ACHN (cell line): ENCODE measurements around the gene CACNA2D4.

Source experiments
- DNase-seq: peaks from one replicate; pipeline ENCODE4 v3.0.0-alpha.2; 2015
- in situ Hi-C: cut with HindIII; loops from 2 replicates; pipeline ENCODE4 v1.10.0; 2017; ENCODE audit warnings: low sequenced_read_pairs, low pct_ligation_motif_present, low pct_unique_long_range_greater_than_20kb

The CACNA2D4 gene

DNA sequence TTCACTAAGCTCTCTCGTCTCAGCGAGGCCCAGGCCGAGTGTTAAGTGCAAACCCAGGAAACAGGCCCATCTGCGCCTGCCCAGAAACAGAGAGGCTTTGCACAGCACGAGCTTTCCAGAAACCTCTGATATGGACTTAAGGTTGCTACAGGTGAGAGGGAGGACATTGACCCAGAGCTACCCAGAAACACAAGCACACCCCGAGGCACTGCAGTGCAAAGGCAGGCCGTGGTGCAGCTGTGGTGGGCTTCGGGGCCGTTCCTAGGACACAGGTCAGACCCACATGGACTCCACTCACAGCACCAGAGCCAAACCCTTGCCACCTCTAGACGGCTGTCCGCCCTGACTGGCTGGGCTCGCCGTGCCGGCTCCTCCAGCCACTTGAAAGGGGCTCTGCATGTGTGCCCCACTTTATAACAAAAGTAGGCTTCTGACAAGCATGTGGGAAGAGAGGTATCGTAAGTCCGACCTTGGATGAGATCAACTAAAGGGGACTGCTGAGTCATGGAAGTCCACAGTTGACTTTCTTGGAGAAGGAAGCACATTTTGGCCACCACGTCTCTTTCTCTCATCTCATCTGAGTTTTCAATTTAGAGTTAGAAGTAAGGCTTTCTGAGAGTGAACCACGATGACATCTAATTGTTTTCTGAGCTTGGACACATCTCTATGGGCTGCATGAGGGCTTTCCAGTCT is 38.2 kb downstream of the CACNA2D4 start:
- no peak for DNase-seq

DNA sequence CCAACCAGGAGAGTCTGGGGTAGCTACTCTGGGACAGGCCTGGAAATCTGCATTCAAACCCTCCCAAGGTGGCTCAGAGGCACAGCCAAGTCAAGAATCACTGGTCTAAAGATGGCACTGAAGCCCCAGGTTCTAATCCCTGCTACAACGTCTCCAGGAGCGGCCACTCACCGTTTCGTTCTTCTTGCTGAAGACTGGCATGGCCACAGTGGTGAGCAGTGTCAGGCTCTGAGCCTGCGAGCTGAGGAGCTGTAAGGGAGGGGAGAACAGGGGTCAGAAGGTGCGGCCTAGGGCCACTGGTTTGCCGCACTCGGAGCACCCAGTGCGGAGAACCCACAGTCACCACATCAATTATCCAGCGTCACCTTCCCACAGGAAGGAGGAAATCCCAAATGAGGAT is 38.8 kb downstream of the CACNA2D4 start:
- in situ Hi-C loops = no loop called here

More for the DNA sequence above, 38.2 kb downstream of the CACNA2D4 start:
- in situ Hi-C loops = no loop called here

DNA sequence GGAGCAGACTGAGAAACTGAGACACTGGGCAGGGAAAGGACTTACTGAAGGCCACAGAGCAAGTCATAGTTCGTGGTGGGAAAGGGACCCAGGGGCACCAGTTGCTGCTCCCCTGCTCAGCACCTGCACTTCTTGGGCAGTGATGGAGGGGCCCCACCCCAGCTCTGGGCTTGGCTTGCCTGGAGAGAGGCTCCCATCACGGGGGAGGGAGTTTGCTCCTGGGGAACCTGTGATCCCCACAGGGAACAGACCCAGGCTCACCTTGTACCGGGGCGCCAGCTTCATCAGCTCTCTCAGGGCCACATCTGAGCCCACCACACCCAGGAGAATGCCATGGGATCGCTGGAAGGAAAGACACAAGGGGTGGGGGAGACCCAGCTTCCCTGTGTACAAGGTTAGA is 39.8 kb downstream of the CACNA2D4 start:
- in situ Hi-C loops = no loop called here

More for the DNA sequence above, 38.8 kb downstream of the CACNA2D4 start:
- DNase-seq = no peak

DNA sequence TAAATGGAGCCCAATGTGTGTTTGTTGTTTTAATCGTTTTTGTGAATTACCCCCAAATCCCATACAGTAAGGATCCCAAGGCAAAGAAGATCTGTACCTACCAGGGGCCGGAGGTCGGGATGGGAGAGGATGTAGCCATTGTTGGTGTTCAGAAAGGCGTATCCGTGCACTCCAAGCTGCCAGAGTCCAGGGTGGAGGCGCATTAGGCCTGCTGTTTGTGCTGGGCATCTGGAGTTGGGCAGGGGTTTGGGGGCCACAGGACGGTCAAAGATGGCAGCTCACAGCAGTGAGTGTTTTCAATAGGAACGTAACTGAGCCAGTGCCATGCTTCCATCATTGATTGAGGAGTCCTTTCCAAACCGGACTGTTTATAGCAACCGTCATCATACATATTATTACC is 40.2 kb downstream of the CACNA2D4 start:
- no peak for DNase-seq
- in situ Hi-C loops = no loop called here

More for the DNA sequence above, 39.8 kb downstream of the CACNA2D4 start:
- DNase-seq = no peak

DNA sequence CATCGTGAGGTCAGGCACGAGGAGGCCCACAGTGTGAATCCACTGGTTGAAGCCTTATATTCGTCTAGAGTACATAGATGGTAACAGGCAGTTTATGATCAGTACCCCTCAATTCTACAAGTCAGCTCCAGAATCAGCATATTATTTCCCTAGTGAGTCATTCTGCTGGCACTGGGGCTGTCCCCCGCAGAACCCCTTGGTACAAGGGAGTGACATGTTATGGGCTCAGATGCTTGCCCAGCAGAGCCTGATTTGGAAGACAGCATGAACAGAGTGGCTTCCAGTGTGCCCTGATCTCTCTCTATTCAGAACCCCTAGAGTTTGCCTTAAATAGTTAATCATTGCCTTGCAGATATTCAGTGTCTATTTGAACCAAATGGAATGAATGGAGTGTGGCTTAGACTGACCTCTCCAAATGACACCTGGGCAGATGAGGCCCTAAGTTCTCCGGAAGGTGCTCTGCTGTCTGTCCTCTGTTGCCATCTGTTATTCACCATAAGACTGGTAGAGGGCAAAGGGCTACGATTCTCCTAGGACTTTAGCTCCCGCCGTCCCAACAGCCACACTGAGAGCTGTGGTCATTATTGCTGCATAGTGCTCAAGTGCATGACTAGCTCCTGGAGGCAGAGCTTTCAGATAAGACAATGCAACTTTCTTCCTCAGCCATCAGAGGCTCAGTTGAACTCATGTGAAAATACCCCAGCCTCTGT is 41.1 kb downstream of the CACNA2D4 start:
- in situ Hi-C loops = no loop called here
- DNase-seq = no peak

DNA sequence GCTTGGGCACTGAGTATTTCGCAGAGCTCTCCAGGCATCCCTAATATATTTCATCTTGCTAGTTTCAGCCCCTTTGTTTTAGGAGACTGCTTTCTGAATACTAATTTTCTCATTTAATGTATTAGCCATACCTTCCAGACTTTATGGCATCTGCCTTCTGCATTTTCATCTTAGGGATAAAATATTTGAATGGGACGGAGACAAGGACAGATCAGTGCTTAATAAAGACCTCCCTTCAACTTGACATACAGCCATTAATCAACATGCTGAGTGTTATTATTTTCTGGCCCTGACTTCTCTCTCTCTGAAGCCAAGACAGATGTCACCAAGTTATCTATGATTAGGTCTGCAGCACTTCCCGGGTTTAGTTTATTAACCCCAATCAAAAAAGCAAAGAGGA is 42.4 kb downstream of the CACNA2D4 start:
- in situ Hi-C loops = no loop called here
- DNase-seq = no peak

DNA sequence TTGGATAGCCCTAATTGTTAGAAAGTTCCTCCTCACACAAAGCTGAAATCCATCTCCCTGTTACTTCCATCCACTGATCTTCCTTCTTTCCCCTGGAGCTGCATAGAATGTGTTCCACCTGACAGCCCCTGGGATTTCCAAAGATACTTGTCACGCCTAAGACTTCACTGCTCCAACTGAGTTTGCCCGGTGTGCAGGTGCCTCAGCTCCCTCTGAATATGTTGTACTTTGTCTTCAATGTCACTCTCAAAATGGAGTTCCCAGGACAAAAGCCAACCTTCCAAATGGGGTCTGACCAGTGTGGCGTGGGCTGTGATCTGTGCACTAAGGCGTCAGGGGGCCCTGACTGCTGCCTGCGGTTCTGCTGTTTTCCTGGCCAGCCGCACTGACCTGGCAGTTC is 42.8 kb downstream of the CACNA2D4 start:
- in situ Hi-C loops = no loop called here

DNA sequence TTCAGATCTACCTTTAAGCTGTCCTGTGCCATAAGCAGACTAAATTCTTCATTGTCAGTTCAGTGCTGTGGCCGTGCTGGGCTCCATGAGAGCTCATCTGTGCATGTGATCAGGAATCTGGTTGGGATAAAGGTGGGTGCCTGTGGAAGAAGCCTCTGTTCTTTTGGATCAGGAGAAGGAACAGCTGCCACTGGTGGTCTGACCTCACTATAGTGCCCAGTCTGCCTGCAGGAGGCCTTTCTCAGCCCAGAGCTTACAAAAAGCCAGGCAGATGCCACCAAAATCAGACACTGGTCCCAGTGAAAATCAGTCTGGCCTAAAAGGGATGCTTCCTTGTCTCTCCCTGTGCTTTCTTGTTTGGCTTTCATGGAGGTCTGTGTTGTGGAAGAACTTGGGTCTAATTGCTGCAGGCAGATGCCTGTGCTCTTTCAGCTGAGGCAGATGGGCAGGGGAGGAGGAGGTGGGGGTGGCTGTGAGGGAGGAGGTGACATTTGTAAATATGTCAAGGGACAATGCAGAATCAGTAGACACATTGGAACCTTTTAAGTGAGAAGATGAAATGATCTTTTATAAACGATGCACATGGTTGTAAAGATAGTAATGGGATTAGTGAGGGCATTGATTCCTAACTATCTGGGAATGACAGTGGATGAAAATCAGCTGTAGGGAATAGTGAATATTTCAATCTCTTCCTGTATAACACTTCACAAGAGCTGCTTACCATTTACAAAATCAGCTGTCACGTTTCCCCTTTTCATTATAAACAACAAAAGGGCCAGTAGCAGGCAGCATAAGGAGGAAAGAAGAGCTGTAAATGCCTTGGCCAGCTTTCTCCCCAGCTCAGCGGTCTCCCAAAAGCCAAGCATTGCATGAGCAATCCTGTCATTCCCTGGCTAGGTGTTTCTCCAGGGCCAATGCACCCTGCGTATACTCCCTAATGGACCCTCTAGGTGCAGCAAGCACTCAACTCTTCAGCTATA is 44.6 kb downstream of the CACNA2D4 start:
- DNase-seq = no peak
- in situ Hi-C loops = no loop called here

More for the DNA sequence above, 42.8 kb downstream of the CACNA2D4 start:
- DNase-seq = no peak

DNA sequence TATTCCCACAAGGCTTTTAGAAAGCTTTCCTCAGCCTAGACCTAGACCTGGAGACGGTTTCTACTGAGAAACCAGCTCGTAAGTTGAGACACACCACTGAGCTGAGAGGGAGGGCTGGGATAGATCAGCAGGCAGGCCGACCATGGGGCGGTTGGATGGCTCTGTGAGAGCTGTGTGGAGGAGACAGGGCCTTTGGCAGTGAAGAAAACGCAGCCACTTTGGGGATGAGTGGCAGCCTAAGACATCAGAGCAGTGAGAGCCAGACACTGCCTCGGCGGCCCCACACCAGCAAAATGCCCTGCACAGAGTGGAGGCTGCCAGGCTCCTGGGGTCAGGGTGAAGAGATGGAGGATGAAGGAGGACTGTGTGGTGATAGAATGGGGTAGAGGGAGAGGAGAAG is 46.0 kb downstream of the CACNA2D4 start:
- no peak for DNase-seq
- in situ Hi-C loops = no loop called here

DNA sequence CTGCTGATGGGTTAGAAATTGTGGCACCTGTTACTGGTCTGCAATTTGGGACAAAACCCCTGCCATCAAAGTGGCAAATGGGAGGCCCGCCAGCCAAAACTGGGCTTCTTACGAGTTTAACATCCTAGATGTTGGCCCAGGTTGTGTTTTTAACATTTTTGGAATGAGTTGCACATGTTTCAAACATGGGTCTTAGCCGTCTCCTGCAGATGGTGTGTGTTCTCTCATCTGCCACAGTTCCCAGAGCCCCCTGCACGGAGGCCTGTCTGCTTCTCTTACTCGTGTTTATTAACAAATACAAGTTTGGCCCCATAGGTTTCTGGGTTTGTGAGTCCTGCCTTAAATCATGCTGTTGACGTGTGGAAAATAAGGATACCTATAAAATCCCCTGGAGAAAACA is 46.5 kb downstream of the CACNA2D4 start:
- no peak for DNase-seq
- in situ Hi-C loops = no loop called here

DNA sequence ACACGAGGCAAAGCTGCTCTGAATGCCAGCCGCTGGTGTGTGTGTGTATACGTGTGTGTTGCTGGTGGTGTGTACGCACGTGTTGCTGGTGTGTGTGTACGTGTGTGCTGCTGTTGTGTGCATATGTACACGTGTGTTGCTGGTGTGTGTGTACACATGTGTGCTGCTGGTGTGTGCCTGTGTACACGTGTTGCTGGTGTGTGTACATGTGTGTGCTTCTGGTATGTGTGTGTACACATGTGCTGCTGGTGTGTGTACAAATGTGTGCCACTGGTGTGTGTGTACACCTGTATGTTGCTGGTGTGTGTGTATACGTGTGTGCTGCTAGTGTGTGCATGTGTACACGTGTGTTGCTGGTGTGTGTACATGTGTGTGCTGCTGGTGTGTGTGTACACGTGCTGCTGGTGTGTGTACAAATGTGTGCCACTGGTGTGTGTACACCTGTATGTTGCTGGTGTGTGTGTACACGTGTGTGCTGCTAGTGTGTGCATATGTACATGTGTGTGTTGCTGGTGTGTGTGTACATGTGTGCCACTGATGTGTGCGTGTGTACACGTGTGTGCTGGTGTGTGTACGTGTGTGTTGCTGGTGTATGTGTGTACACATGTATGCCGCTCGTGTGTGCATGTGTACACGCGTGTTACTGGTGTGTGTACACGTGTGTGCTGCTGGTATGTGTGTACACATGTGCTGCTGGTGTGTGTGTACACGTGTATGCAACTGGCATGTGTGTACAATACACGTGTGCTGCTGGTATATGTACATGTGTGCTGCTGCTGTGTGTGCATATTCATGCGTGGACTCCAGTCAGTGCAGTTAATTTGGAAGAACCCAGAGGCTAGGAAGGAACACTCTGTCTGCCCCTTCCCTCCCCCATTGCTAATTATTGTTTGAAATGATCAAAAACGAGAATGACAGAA is 47.2 kb downstream of the CACNA2D4 start:
- no peak for DNase-seq
- in situ Hi-C loops = no loop called here

DNA sequence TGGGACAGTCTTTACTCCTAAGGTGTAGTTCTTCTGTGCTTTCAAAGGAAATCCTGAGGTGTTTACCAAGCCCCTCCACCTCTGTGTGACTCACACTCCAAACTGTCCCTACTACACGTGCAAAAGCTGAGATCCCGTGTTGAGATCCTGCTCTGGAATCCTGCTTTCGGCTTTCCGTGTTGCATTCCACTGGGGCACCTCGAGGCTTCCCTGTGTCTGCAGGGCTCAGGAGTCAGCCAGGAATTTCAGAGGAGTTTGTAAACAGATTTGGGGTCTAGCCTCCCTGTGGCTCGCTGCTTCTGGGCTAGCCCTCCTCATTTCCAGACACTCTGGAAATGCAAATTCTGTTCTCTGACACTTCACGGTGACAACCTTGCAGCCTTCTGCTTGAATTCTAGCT is 48.4 kb downstream of the CACNA2D4 start:
- no peak for DNase-seq
- in situ Hi-C loops = no loop called here

DNA sequence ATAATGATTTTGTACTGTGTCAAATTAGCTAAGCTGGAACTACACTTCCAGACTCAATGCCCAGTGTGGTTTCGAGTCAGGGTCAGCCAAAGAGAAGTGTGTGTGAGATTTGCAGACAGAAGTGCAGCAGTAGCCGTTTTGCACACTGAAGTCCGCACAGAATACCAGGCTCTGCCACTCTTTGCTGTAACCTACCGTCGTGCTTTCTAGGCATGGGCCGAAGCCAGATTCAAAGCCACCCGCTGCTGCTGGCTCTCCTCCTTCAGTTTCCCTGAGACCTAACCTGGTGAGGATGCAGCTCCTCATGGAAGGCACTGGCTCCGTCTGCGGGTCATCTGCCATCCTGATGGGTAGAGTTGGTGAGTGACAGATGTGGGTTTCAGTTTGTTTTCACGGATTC is 49.3 kb downstream of the CACNA2D4 start:
- in situ Hi-C loops = no loop called here

DNA sequence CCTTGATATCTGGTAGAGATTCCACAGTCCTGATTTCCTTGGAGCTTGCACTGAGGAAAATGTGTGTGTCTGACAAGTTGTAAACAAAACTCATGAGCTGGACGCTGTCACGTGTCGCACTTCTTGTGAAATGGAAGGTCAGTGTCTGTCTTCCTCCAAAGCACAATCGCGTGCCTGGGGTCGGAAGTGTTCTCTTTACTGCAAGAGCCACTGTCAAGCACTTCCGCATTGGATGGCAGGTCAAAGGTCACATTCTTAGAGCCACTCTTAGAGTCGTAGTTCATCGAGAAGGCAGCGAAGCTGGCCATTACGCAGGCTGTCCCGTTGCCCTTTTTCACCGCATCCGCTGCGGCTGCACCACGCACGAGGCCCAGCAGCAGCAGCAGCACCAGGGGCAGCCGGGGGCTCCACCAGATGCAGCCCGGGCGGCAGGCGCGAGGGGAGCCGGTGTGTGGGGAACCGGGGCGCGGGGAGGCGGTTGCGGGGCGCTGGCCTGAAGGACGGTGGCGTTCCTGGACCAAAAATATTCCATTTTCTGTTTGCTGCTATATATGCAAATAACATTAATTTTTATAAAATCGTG is 53.1 kb downstream of the CACNA2D4 start:
- in situ Hi-C loops = no loop called here
- DNase-seq = no peak

More for the DNA sequence above, 49.3 kb downstream of the CACNA2D4 start:
- no peak for DNase-seq

DNA sequence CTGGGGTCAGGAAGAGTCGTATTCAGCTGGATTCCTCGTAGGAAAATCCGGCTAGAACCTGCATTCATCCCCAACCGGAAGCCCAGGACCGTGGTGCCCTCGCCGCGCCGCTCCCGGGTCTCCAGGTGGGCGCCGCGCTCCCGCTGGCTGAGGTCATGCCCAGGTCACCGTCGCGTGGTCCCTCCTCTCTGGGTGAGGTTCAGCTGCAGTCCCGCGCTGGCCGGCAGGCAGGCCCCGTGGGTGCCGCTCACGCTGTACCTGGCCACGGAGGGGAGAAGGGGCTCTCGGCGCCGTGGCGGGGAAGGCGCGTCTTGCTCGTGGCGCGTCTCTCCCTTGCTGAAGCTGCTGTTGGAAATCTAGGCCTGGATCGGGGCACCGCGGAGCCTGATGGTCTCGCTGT is 53.6 kb downstream of the CACNA2D4 start:
- no peak for DNase-seq
- in situ Hi-C loops = no loop called here

DNA sequence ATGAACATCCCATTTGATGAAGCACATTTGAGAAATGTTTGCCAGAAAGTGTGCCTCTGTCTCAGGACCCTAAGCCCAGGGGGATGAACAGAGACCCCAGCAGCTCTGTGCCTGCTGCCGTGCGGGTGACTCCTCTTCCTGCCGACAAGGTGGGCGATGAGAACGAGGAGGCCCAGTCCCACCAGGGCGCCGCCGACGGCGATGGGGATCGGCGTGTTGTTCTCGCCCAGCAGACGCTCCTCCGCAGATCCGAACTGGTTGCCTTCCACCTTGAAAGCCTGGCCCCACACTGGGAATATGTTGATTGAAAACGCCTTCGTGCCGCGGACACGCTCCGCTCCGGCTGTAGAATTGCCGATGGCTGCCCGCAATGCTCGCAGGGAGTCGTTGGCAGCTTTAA is 54.0 kb downstream of the CACNA2D4 start:
- in situ Hi-C loops = no loop called here
- no peak for DNase-seq

DNA sequence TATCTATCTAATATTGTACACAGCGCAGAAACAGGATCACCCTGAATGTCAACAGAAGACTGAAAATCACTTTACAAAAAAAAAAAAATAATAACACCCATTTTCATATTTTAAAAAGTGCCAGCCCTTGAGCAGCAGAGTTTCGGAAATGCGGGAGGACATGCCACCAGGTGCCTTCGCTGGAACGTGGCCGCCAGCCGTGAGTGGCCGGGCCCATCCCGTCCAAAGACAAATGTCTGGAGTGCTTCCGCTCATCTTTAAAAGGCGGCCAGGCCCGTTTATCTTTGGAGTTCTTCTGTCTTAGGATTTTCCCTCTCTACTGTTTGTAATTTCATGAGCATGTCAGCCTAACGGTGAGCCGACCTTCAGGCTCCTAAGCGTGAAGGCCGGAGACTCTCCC is 54.6 kb downstream of the CACNA2D4 start:
- no peak for DNase-seq
- in situ Hi-C loops = no loop called here

DNA sequence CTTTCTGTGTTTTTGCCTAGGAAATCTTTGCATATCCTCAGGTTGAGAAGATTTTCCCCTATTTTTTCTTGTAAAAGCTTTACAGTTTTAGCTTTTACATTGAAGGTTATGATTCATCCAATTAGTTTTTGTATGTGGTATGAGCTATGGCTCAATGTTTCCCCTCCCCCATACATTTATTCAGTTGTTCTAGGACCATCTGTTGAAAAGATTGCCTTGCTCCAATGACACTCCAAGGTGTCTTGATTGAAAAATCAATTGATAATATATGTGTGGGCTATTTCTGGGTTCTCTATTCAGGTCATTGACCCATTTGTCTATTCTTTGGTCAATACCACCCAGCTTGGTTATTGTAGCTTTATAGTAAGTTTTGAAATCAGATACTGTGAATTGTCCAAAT is 55.5 kb downstream of the CACNA2D4 start:
- no peak for DNase-seq
- in situ Hi-C loops = no loop called here
